PC-9 (cell line): ENCODE measurements around the gene CHKA. TPM values are rescaled to one million over a fixed set of nuclear protein-coding genes. Genes with fewer than 3 reads are reported as not detected.

ENCODE experiments used
- BruUV-seq: library from RNA; stranded (reverse); fragments of 400-500 nt; replicated peaks from 2 replicates; lab custom pipeline; 2021; lab: Mats Ljungman, UMichigan
- CTCF ChIA-PET: fragments of 300-600 bp; sonication (Branson Sonifier 250); formaldehyde crosslinking; loops from one replicate; lab custom pipeline; 2022; ENCODE audit warnings: antibody characterized with exemption; lab: Charles Lee
- POLR2A ChIA-PET: fragments of 300-600 bp; sonication (Branson Sonifier 250); formaldehyde crosslinking; loops from one replicate; lab custom pipeline; 2022; ENCODE audit warnings: antibody characterized with exemption; ENCODE audit not compliant: unreplicated experiment; lab: Charles Lee
- DNase-seq, 2 experiments: peaks; one replicate each; pipeline versions ENCODE4 v3.0.0 to v3.0.0-alpha.2; 2015 to 2022; ENCODE audit warnings: mixed read lengths in 1 of 2
- H2AFZ ChIP-seq: fragments of 200-600 bp; sonication (generic); 2 replicates; pipeline ENCODE4 v1.8.1; 2017; ENCODE audit warnings: antibody characterized with exemption
- H3F3A ChIP-seq: fragments of 200-600 bp; sonication (generic); 2 replicates; pipeline ENCODE4 v1.8.1; 2017; ENCODE audit warnings: antibody characterized with exemption, mild to moderate bottlenecking, low read depth; ENCODE audit not compliant: insufficient read depth
- H3K27ac ChIP-seq: fragments of 200-600 bp; sonication (generic); 2 replicates; pipeline ENCODE4 v1.6.1; 2016; ENCODE audit warnings: mixed run types
- H3K27me3 ChIP-seq: fragments of 200-600 bp; sonication (generic); 2 replicates; pipeline ENCODE4 v1.6.1; 2016; ENCODE audit warnings: low read depth, mixed run types; ENCODE audit not compliant: insufficient read depth
- H3K36me3 ChIP-seq: fragments of 200-600 bp; sonication (generic); 2 replicates; pipeline ENCODE4 v1.6.1; 2016; ENCODE audit warnings: low read depth, mixed run types
- H3K4me1 ChIP-seq: fragments of 200-600 bp; sonication (generic); replicated peaks from 2 replicates; pipeline ENCODE4 v1.6.1; 2016; ENCODE audit warnings: mixed run types; ENCODE audit not compliant: insufficient read depth
- H3K4me2 ChIP-seq: fragments of 200-600 bp; sonication (generic); 2 replicates; pipeline ENCODE4 v1.6.1; 2017; ENCODE audit warnings: mixed run types
- H3K4me3 ChIP-seq: fragments of 200-600 bp; sonication (generic); 2 replicates; pipeline ENCODE4 v1.6.1; 2016; ENCODE audit warnings: mixed run types
- H3K79me2 ChIP-seq: fragments of 200-600 bp; sonication (generic); 2 replicates; pipeline ENCODE4 v1.6.1; 2017; ENCODE audit warnings: low read depth, mixed run types
- H3K9me2 ChIP-seq: fragments of 200-600 bp; sonication (generic); 2 replicates; pipeline ENCODE4 v1.8.1; 2017; ENCODE audit warnings: mild to moderate bottlenecking; ENCODE audit not compliant: insufficient read depth
- H3K9me3 ChIP-seq: fragments of 200-600 bp; sonication (generic); 2 replicates; pipeline ENCODE4 v1.8.1; 2016; ENCODE audit warnings: low read depth; ENCODE audit not compliant: insufficient read depth
- H4K20me1 ChIP-seq: fragments of 200-600 bp; sonication (generic); 2 replicates; pipeline ENCODE4 v1.8.1; 2017; ENCODE audit not compliant: insufficient read depth
- CTCF ChIP-seq: fragments of 200-600 bp; sonication (generic); conservative IDR thresholded peaks from 2 replicates; pipeline ENCODE4 v1.6.1; 2017; ENCODE audit warnings: mixed run types, antibody characterized with exemption, mild to moderate bottlenecking, moderate library complexity
- EZH2 ChIP-seq: fragments of 200-600 bp; sonication (generic); IDR thresholded peaks from 2 replicates; pipeline ENCODE4 v1.8.0; 2017; ENCODE audit warnings: antibody characterized with exemption, low read depth
- intact Hi-C: fragments of 100-400 bp; cut with micrococcal nuclease; formaldehyde crosslinking; loops from one replicate; pipeline ENCODE4 v1.10.0; 2022; ENCODE audit not compliant: unreplicated experiment
- total RNA-seq: library from RNA; stranded (reverse); gene quantifications from 2 replicates; pipeline ENCODE4 v1.2.3, GENCODE V29; 2021

Gene CHKA
- total RNA-seq, 1 experiment from 2014 or later: 90.5 TPM

GRCh38 chr11:68089679-68090078 lies 31.5 kb downstream of the CHKA start:
- ChIA-PET CTCF (interaction anchor here (0.5 kb wide), 1 partner anchor 767 kb away, joined by 10 read pairs; no protein-coding TSS in a partner anchor), POLR2A (interaction anchor here (0.6 kb wide), 1 partner anchor 12 kb away, joined by 4 read pairs; no protein-coding TSS in a partner anchor)
- peaks cover 65% of the 10 kb centered on the region for H3F3A ChIP-seq
- no peaks in the 10 kb centered on the region for H3K4me1 ChIP-seq
- BruUV-seq: no TSS peak
- intact Hi-C loops: no loop called here
- peaks cover 98% of the 10 kb centered on the region for H3K79me2 ChIP-seq
- no peak overlapping the region for H3K4me3 ChIP-seq
- H3K27me3 ChIP-seq: no peaks in the 10 kb centered on the region
- H4K20me1 ChIP-seq: peaks cover 94% of the 10 kb centered on the region
- H3K4me2 ChIP-seq: no peak overlapping the region
- DNase-seq: no peak
- 0 out of 2 replicates have a peak overlapping the region, but pooled peaks have one; percentile 6 for H3K27ac ChIP-seq
- H2AFZ ChIP-seq: no peak overlapping the region
- TF ChIP-seq CTCF: no peak
- TF ChIP-seq EZH2: no peak
- peaks cover 24% of the 10 kb centered on the region; the same call in 1 of the 2 replicates for H3K36me3 ChIP-seq
- H3K9me3 ChIP-seq: no peaks in the 10 kb centered on the region
- H3K9me2 ChIP-seq: no peaks in the 10 kb centered on the region

GRCh38 chr11:68083517-68083916 lies 37.7 kb downstream of the CHKA start:
- CTCF ChIA-PET: no interaction called here
- Histone ChIP-seq H4K20me1 (peaks cover 83% of the 10 kb centered on the region), H3K9me3 (no peaks in the 10 kb centered on the region), H3K9me2 (no peaks in the 10 kb centered on the region), H3K27me3 (no peaks in the 10 kb centered on the region), H3K4me1 (peaks cover 7% of the 10 kb centered on the region), H3K36me3 (peaks cover 24% of the 10 kb centered on the region), H3K79me2 (peaks cover 91% of the 10 kb centered on the region), H3K4me3 (no peak overlapping the region), H2AFZ (no peak overlapping the region), H3K27ac (no peak overlapping the region), H3K4me2 (no peak overlapping the region), H3F3A (peaks cover 74% of the 10 kb centered on the region)
- no peak for DNase-seq
- TF ChIP-seq EZH2: no peak
- no peak for TF ChIP-seq CTCF
- intact Hi-C loops: no loop called here
- BruUV-seq: no TSS peak
- POLR2A ChIA-PET: interaction anchor here (0.5 kb wide), 1 partner anchor 43 kb away, joined by 3 read pairs; no protein-coding TSS in a partner anchor

- H3K27me3 ChIP-seq: no peaks in the 10 kb centered on the region
- no peaks in the 10 kb centered on the region for H3K9me2 ChIP-seq
- H3K36me3 ChIP-seq: peaks cover 24% of the 10 kb centered on the region
- no peak overlapping the region for H3K27ac ChIP-seq
- H2AFZ ChIP-seq: no peak overlapping the region
- intact Hi-C loops: no loop called here
- TF ChIP-seq EZH2 (no peak), CTCF (no peak)
- H3K4me1 ChIP-seq: peaks cover 14% of the 10 kb centered on the region
- no peak overlapping the region for H3K4me2 ChIP-seq
- DNase-seq: no peak
- H3K79me2 ChIP-seq: peaks cover 91% of the 10 kb centered on the region
- H3K4me3 ChIP-seq: no peak overlapping the region
- ChIA-PET CTCF (no interaction called here), POLR2A (no interaction called here)
- peaks cover 85% of the 10 kb centered on the region for H4K20me1 ChIP-seq
- no TSS peak for BruUV-seq
- H3K9me3 ChIP-seq: no peaks in the 10 kb centered on the region
- H3F3A ChIP-seq: peaks cover 74% of the 10 kb centered on the region
These were observed 38.7 kb downstream of the CHKA start for GRCh38 chr11:68082481-68082880.
